SU-DHL-6 (cell line): Measurements from ENCODE around the gene PHLDA2.

Source experiments
- H2AFZ ChIP-seq: fragments of 200-600 bp; sonication (generic); 2 replicates; pipeline ENCODE4 v1.6.1; 2014; ENCODE audit warnings: low read depth, mild to moderate bottlenecking, moderate library complexity, mixed read lengths, antibody characterized with exemption, low read length; ENCODE audit not compliant: severe bottlenecking
- H3F3A ChIP-seq: fragments of 200-600 bp; shearing (Covaris generic); 2 replicates; pipeline ENCODE4 v1.6.0; 2016; ENCODE audit warnings: antibody characterized with exemption, mild to moderate bottlenecking; ENCODE audit not compliant: insufficient read depth
- H3K27ac ChIP-seq: fragments of 200-600 bp; sonication (generic); 2 replicates; pipeline ENCODE4 v1.5.1; 2016; ENCODE audit warnings: low read depth, mild to moderate bottlenecking, low read length, moderate library complexity, mixed read lengths
- H3K27me3 ChIP-seq: fragments of 200-600 bp; sonication (generic), shearing (Covaris generic); 2 replicates; pipeline ENCODE4 v1.6.0; 2014; ENCODE audit warnings: mild to moderate bottlenecking, low read length
- H3K36me3 ChIP-seq: fragments of 200-600 bp; sonication (generic); 2 replicates; pipeline ENCODE4 v1.6.1; 2014; ENCODE audit warnings: mild to moderate bottlenecking, low read length, mixed read lengths
- H3K4me2 ChIP-seq: fragments of 300-600, 200-600 bp; shearing (Covaris generic), sonication (generic); 2 replicates; pipeline ENCODE4 v1.6.0; 2014; ENCODE audit warnings: low read length, low read depth, mild to moderate bottlenecking; ENCODE audit not compliant: poor library complexity, severe bottlenecking
- H3K4me3 ChIP-seq: fragments of 200-600 bp; sonication (generic); 2 replicates; pipeline ENCODE4 v1.5.1; 2014; ENCODE audit warnings: antibody characterized with exemption, low read length, mild to moderate bottlenecking, mixed read lengths; ENCODE audit not compliant: insufficient read depth, poor library complexity, severe bottlenecking
- H3K79me2 ChIP-seq: fragments of 200-600 bp; sonication (generic); 2 replicates; pipeline ENCODE4 v1.6.1; 2014; ENCODE audit warnings: mild to moderate bottlenecking, low read length, moderate library complexity; ENCODE audit not compliant: insufficient read depth
- H3K9ac ChIP-seq: fragments of 200-600 bp; sonication (generic); 2 replicates; pipeline ENCODE4 v1.7.0; 2014; ENCODE audit warnings: mild to moderate bottlenecking, low read length
- H3K9me2 ChIP-seq: fragments of 200-600 bp; sonication (generic); replicated peaks from 2 replicates; pipeline ENCODE4 v1.6.1; 2014; ENCODE audit warnings: low read length; ENCODE audit not compliant: insufficient read depth
- H3K9me3 ChIP-seq: fragments of 200-600 bp; sonication (generic); 2 replicates; pipeline ENCODE4 v1.6.1; 2014; ENCODE audit warnings: low read length, mixed read lengths; ENCODE audit not compliant: insufficient read depth
- H4K20me1 ChIP-seq: fragments of 200-600 bp; sonication (generic); 2 replicates; pipeline ENCODE4 v1.6.1; 2014; ENCODE audit warnings: low read depth, mild to moderate bottlenecking, antibody characterized with exemption, low read length, moderate library complexity, mixed read lengths
- EZH2phosphoT487 ChIP-seq: fragments of 200-600 bp; sonication (generic), shearing (Covaris generic); conservative IDR thresholded peaks from 2 replicates; pipeline ENCODE4 v1.6.1; 2018; ENCODE audit warnings: mild to moderate bottlenecking, antibody characterized with exemption, low read length, moderate library complexity, mixed read lengths
- TF ChIP-seq, protein P1 (sequence below): fragments of 200-600 bp; sonication (generic); IDR thresholded peaks from one replicate; pipeline ENCODE4 v1.5.1; 2017; ENCODE audit warnings: antibody characterized with exemption, mild to moderate bottlenecking, low read length, moderate library complexity; ENCODE audit not compliant: insufficient read depth, poor library complexity, severe bottlenecking

Gene PHLDA2

DNA sequence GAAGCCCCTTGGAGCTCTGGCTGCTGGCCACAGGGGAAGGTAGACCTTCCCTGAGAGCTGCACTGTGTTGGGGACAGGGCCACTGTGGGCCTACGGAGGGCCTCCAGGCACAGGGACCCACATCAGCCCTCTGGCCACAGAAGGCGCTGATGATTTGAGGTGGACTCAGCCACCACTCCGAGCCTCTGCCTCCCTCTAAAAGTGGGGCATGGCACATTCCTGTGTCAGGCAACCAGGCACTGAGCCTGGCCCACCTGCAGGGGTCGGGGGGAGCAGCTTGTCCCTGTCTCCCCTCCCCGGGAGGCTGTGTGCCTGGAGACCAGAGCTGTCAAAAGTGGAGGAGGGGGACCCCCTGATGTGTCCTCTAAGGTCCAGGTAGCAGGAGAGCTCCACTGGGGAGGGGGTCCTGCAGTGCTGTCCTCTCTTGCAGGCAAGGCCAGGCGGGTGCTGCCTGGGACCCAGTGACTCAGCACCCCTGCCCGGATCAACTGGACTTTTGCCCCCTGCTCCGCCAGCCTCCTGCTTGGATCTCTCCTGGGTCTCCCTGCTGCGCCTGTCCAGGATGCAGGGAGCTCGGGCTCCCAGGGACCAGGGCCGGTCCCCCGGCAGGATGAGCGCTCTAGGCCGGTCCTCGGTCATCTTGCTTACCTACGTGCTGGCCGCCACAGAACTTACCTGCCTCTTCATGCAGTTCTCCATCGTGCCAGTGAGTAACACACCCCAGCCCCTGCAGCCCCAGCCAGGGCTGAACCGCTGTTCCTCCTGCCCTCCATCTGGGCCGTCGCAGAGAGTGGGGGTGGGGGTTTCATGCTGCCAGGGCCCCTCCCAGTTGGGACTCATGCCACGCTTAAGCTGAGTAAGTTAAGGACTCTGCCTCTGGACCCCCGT lies 26.2 kb downstream of the PHLDA2 start:
- Histone ChIP-seq H2AFZ (no peak overlapping the region), H3K4me3 (peak overlapping the region; percentile 64), H3K27me3 (no peaks in the 10 kb centered on the region), H3F3A (0 out of 2 replicates have a peak, but pooled peaks cover 3% of the 10 kb centered on the region), H3K9ac (peak overlapping the region; percentile 64), H3K9me3 (no peaks in the 10 kb centered on the region), H3K36me3 (no peaks in the 10 kb centered on the region), H3K4me2 (peak overlapping the region; percentile 84), H3K79me2 (no peaks in the 10 kb centered on the region), H3K9me2 (no peaks in the 10 kb centered on the region), H4K20me1 (no peaks in the 10 kb centered on the region), H3K27ac (no peak overlapping the region)
- TF ChIP-seq EZH2phosphoT487, result no peak
- TF ChIP-seq, protein P1, sequence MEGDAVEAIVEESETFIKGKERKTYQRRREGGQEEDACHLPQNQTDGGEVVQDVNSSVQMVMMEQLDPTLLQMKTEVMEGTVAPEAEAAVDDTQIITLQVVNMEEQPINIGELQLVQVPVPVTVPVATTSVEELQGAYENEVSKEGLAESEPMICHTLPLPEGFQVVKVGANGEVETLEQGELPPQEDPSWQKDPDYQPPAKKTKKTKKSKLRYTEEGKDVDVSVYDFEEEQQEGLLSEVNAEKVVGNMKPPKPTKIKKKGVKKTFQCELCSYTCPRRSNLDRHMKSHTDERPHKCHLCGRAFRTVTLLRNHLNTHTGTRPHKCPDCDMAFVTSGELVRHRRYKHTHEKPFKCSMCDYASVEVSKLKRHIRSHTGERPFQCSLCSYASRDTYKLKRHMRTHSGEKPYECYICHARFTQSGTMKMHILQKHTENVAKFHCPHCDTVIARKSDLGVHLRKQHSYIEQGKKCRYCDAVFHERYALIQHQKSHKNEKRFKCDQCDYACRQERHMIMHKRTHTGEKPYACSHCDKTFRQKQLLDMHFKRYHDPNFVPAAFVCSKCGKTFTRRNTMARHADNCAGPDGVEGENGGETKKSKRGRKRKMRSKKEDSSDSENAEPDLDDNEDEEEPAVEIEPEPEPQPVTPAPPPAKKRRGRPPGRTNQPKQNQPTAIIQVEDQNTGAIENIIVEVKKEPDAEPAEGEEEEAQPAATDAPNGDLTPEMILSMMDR, result no peak

- Histone ChIP-seq H3K4me3 (peak overlapping the region; percentile 64), H3K36me3 (no peaks in the 10 kb centered on the region), H3K4me2 (peak overlapping the region; percentile 84), H2AFZ (peak overlapping the region; percentile 78), H3K79me2 (no peaks in the 10 kb centered on the region), H3F3A (0 out of 2 replicates have a peak, but pooled peaks cover 3% of the 10 kb centered on the region), H3K27ac (no peak overlapping the region), H3K9ac (peak overlapping the region; percentile 64), H3K9me3 (no peaks in the 10 kb centered on the region), H3K27me3 (no peaks in the 10 kb centered on the region), H4K20me1 (no peaks in the 10 kb centered on the region), H3K9me2 (no peaks in the 10 kb centered on the region)
- TF ChIP-seq EZH2phosphoT487, result no peak
- TF ChIP-seq, protein P1, result no peak
Measured at GRCh38 chr11:2901854-2902783, 27.1 kb downstream of the PHLDA2 start.

DNA sequence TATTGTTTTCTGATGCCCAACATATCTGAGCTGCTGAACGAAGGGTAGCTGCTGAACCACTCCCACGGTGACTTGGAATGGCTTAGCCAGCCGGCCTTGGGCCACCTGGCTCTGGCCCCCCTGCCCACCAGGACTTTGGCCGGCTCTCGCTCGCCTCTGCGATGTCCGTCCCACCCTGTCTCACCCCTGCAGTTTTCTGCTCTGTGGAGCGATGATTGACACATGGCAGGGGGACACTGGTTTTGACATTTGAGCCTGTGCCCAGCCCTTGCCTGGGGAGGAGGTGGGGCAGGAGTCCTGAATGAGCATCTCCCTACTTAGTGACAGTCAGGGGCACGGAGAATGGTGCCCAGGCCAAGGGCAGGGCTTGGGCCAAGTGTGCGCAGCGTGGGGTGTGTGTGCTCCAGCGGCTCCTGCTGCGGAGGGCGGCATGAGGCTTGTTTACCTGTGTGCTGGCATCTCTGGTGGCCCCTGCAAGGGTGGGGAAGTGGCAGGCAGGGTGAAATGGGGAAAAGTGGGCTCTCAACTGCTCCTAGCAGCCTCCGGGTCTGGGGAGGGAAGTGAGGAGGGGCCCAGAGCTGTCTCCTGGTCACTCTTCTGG lies 27.9 kb downstream of the PHLDA2 start:
- Histone ChIP-seq H3K9me2 (no peaks in the 10 kb centered on the region), H3K79me2 (no peaks in the 10 kb centered on the region), H3F3A (0 out of 2 replicates have a peak, but pooled peaks cover 3% of the 10 kb centered on the region), H3K9me3 (no peaks in the 10 kb centered on the region), H3K9ac (peak overlapping the region; percentile 64; the same call in 1 of the 2 replicates), H3K36me3 (no peaks in the 10 kb centered on the region), H2AFZ (peak overlapping the region; percentile 75), H3K27me3 (no peaks in the 10 kb centered on the region), H3K27ac (no peak overlapping the region), H3K4me3 (no peak overlapping the region), H3K4me2 (peak overlapping the region; percentile 84), H4K20me1 (no peaks in the 10 kb centered on the region)
- TF ChIP-seq, protein P1, result no peak
- no peak for TF ChIP-seq EZH2phosphoT487
